Activated CD4-positive, alpha-beta memory T cell treated with anti-CD3 and anti-CD28 coated beads for 36 hours (primary cell): ENCODE results near the gene PRORP. TPM values are rescaled to one million over a fixed set of nuclear protein-coding genes. Genes with fewer than 3 reads are reported as not detected.
"Not testable (repeated sequence)": the region's sequence is repeated elsewhere in the genome, so short reads cannot be mapped to it uniquely, and the experiment has no call there.

Source experiments
- CTCF ChIA-PET: fragments of 350-600 bp; sonication (Branson Sonifier 250); formaldehyde crosslinking; loops from one replicate; lab custom pipeline; 2021; ENCODE audit warnings: antibody characterized with exemption, inconsistent platforms; lab: Charles Lee
- POLR2A ChIA-PET: fragments of 350-600 bp; sonication (Branson Sonifier 250); formaldehyde crosslinking; loops from one replicate; lab custom pipeline; 2021; ENCODE audit warnings: antibody characterized with exemption; lab: Charles Lee
- DNase-seq: peaks from one replicate; pipeline ENCODE4 v3.0.0-alpha.2; 2020
- H3K27ac Mint-ChIP-seq: one replicate; pipeline ENCODE4 v1.8.0; 2021; ENCODE audit warnings: mixed read lengths
- H3K27me3 Mint-ChIP-seq: one replicate; pipeline ENCODE4 v1.8.0; 2021; ENCODE audit warnings: mixed read lengths
- H3K36me3 Mint-ChIP-seq: one replicate; pipeline ENCODE4 v1.8.0; 2021; ENCODE audit warnings: mixed read lengths
- H3K4me1 Mint-ChIP-seq: one replicate; pipeline ENCODE4 v1.8.0; 2021; ENCODE audit warnings: low read depth, mixed read lengths
- H3K4me3 Mint-ChIP-seq: one replicate; pipeline ENCODE4 v1.8.0; 2021; ENCODE audit warnings: mild to moderate bottlenecking, mixed read lengths
- H3K9me3 Mint-ChIP-seq: one replicate; pipeline ENCODE4 v1.8.0; 2021; ENCODE audit warnings: mixed read lengths
- intact Hi-C: fragments of 100-400 bp; cut with micrococcal nuclease; formaldehyde crosslinking; loops from one replicate; pipeline ENCODE4 v1.15.1; 2023
- total RNA-seq, 2 experiments: library from RNA; stranded (reverse); gene quantifications; one replicate each; pipeline ENCODE4 v1.2.3, GENCODE V29; 2021

The PRORP gene
- 10 to 100 TPM; 43.4 to 44.6 TPM for total RNA-seq

DNA sequence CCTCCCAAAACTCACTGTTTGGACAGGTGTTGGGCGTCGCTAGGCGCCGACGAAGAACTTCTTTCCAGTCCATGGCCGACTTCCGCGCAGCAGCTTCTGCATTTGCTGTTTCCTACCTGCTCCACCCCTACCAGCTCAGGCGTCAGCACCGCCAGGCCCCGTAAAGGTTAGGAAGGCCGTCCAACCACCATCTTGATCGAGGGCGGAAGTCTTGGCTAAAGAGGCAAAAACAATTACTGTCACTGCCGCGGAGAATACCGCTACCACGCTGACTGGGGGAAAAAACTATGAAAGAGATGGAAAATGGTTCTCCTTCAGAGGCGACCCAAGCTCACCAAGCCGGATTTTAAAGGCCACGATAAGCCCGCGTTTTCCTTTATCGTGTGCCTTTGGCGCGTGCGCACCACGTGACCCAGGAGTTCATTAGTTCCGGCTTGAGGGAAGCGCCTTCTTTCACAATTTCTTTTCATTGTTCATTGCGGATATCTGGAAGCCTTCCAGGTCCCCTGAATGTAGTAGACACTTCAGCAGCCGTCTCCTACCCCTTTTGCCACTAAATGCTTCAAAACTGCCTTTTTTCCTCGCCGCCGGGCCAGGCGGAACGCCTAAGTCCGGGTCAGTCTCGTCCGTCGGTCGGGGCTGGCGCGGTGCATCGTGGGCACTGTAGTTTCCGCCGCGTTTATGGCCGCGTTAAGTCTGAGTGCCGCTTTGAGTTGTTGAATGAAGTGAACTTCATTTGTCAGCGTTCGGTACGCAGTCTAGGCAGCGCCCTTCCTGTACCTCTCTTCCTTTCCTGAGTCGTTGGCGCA lies at the start of gene PRORP, which contains the start of gene PPP2R3C:
Gene PRORP (plus strand): TSS at position 666 of the 809 bp plus-strand sequence. CDS start 694 bp downstream, outside the sequence.
Gene PPP2R3C (minus strand): TSS at position 104 of the 809 bp plus-strand sequence. CDS start 31 bp downstream, at position 73.
- peak within 1 kb of the TSS; percentile 82 for H3K4me3 Mint-ChIP-seq

DNA sequence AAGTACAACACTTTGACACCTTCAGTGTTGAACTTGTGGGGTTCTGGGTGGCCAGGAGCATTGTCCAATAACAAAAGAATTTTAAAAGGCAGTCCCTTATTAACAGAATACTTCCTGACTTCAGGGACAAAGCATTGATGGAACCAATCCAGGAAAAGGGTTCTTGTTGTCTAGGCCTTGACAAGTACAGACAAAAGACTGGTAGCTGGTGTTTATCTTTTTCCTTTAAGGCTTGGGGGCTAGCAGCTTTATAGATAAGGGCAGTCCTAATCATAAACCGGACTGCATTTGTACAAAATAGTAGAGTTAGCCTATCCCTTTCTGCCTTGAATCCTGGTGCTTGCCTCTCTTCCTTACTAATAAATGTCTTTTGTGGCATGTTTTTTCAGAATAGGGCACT lies 48.9 kb upstream of the PRORP start:
- Mint-ChIP-seq H3K27ac (no peak overlapping the region), H3K4me3 (no peak overlapping the region), H3K36me3 (peaks cover 16% of the 10 kb centered on the region), H3K9me3 (no peaks in the 10 kb centered on the region), H3K4me1 (no peaks in the 10 kb centered on the region), H3K27me3 (no peaks in the 10 kb centered on the region)
- POLR2A ChIA-PET: interaction anchor here (1.4 kb wide), 1 partner anchor 27 kb away, joined by 3 read pairs; the partner anchor contains the start of gene FAM177A1
- intact Hi-C loops: no loop called here
- CTCF ChIA-PET: no interaction called here
- DNase-seq: no peak

More for the DNA sequence above, at the start of gene PRORP, which contains the start of gene PPP2R3C:
- Mint-ChIP-seq H3K27ac (peak within 1 kb of the TSS; percentile 99), H3K4me1 (peaks cover 55% of the 10 kb centered on the region), H3K9me3 (no peaks in the 10 kb centered on the region), H3K27me3 (no peaks in the 10 kb centered on the region), H3K36me3 (peaks cover 19% of the 10 kb centered on the region)
- peak; percentile 93 for DNase-seq
- CTCF ChIA-PET: interaction anchor here (0.7 to 1.8 kb wide), 5 partner anchors 170 to 300 kb away, joined by 3 to 6 read pairs (median 4); partner anchors contain the start of genes NFKBIA and PSMA6
- intact Hi-C loops: loop anchor here (1.0 to 5.0 kb wide), 11 partner anchors 38 to 660 kb away; partner anchors contain the start of genes FAM177A1, NFKBIA, PSMA6 and SNX6
- POLR2A ChIA-PET: interaction anchor here (0.8 to 3.7 kb wide), 12 partner anchors 9 to 704 kb away, joined by 3 to 47 read pairs (median 6); partner anchors contain the start of genes BAZ1A, BRMS1L, FAM177A1 and NFKBIA

DNA sequence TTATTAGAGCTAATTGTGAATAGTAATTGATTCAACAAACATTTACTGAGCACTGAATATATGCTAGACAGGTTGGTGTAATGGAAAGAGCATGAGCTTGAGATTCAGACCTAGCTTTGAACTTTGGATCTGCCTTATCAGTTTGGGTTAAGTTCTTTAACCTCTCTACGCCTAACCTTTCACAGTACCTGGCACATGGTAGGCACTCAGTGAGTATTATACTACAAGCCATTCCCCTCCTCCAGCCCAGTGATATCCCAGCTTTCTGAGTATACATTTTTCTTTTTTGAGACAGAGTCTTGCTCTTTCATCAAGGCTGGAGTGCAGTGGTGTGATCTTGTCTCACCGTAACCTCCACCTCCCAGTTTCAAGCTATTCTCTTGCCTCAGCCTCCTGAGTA lies 44.3 kb upstream of the PRORP start:
- Mint-ChIP-seq H3K9me3 (no peaks in the 10 kb centered on the region), H3K27ac (no peak overlapping the region), H3K4me1 (no peaks in the 10 kb centered on the region), H3K4me3 (no peak overlapping the region), H3K27me3 (no peaks in the 10 kb centered on the region), H3K36me3 (peaks cover 14% of the 10 kb centered on the region)
- intact Hi-C loops: no loop called here
- POLR2A ChIA-PET: no interaction called here
- CTCF ChIA-PET: interaction anchor here (0.6 kb wide), 1 partner anchor 235 kb away, joined by 3 read pairs; no protein-coding TSS in a partner anchor
- no peak for DNase-seq

DNA sequence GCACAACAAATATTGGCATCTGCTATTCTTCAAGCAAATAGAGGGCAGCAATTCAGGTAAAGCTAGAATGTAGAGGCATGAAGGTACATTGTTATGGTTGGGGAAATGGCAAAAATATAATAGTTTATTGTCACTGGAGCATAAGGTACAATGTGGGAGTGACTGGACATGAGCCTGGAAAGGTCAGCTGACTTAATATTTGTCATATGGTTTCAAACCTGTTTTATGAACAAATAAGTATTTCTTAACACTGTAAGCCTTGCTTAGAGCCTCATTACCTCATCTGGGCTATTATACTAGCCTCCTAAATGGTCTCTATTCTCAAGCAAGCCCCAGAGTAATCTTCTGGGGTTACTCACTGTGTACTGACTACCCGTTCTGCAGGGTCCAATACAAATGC lies 42.6 kb upstream of the PRORP start:
- DNase-seq: no peak
- ChIA-PET POLR2A (no interaction called here), CTCF (interaction anchor here (0.6 kb wide), 1 partner anchor 357 kb away, joined by 3 read pairs; no protein-coding TSS in a partner anchor)
- no peaks in the 10 kb centered on the region for H3K9me3 Mint-ChIP-seq
- H3K4me3 Mint-ChIP-seq: no peak overlapping the region
- peaks cover 17% of the 10 kb centered on the region for H3K36me3 Mint-ChIP-seq
- H3K27me3 Mint-ChIP-seq: no peaks in the 10 kb centered on the region
- H3K27ac Mint-ChIP-seq: no peak overlapping the region
- no peaks in the 10 kb centered on the region for H3K4me1 Mint-ChIP-seq
- intact Hi-C loops: no loop called here

DNA sequence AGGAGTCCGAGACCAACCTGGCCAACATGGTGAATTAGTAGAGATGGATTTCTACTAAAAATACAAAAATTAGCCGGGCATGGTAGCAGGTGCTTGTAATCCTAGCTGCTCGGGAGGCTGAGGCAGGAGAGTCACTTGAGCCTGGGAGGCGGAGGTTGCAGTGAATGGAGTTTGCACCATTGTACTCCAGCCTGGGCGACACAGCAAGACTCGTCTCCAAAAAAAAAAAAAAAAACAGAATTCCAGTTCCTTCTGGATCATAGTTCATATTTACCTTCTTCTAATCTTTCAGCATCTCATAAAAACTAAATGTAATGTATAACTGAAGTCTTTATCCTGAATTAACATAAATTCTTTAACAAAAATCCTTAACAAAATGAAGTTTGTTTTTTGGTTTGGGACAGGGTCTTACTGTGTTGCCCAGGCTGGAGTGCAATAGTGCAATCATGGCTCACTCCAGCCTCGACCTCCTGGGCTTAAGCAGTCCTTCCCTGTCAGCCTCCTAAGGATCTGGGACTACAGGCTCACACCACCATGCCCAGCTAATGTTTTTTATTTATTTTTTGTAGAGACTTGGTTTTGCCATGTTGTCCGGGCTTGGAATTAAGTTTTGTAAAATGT lies 38.7 kb upstream of the PRORP start:
- CTCF ChIA-PET: interaction anchor here (0.6 kb wide), 1 partner anchor 18 kb away, joined by 3 read pairs; no protein-coding TSS in a partner anchor
- H3K9me3 Mint-ChIP-seq: no peaks in the 10 kb centered on the region
- H3K27ac Mint-ChIP-seq: peak overlapping the region; percentile 49
- POLR2A ChIA-PET: no interaction called here
- no peaks in the 10 kb centered on the region for H3K27me3 Mint-ChIP-seq
- H3K4me3 Mint-ChIP-seq: no peak overlapping the region
- no peaks in the 10 kb centered on the region for H3K4me1 Mint-ChIP-seq
- intact Hi-C loops: no loop called here
- peaks cover 26% of the 10 kb centered on the region for H3K36me3 Mint-ChIP-seq
- no peak for DNase-seq

- intact Hi-C loops: no loop called here
- POLR2A ChIA-PET: no interaction called here
- CTCF ChIA-PET: no interaction called here
- H3K27me3 Mint-ChIP-seq: no peaks in the 10 kb centered on the region
- H3K36me3 Mint-ChIP-seq: peaks cover 27% of the 10 kb centered on the region
- DNase-seq: no peak
- no peaks in the 10 kb centered on the region for H3K4me1 Mint-ChIP-seq
- no peaks in the 10 kb centered on the region for H3K9me3 Mint-ChIP-seq
- peak overlapping the region; percentile 14 for H3K27ac Mint-ChIP-seq
- no peak overlapping the region for H3K4me3 Mint-ChIP-seq
Measured at GRCh38 chr14:35085441-35085840, 36.9 kb upstream of the PRORP start.

- Mint-ChIP-seq H3K4me3 (no peak overlapping the region), H3K27me3 (no peaks in the 10 kb centered on the region), H3K27ac (no peak overlapping the region), H3K4me1 (no peaks in the 10 kb centered on the region), H3K9me3 (no peaks in the 10 kb centered on the region), H3K36me3 (peaks cover 30% of the 10 kb centered on the region)
- ChIA-PET CTCF (no interaction called here), POLR2A (no interaction called here)
- intact Hi-C loops: no loop called here
- no peak for DNase-seq
Measured at GRCh38 chr14:35088514-35088913, 33.8 kb upstream of the PRORP start.

DNA sequence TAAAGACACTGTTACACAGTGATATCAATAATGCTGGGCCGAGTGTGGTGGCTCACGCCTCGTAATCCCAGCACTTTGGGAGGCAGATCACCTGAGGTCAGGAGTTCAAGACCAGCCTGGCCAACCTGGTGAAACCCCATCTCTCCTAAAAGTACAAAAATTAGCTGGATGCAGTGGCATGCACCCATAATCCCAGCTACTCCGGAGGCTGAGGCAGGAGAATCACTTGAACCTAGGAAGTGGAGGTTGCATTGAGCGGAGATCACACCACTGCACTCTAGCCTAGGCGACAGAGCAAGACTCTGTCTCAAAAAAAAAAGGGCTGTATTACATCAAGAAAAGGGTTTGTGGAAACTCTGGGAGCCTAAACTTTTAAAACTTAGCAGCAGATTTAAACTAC lies 27.7 kb upstream of the PRORP start:
- H3K36me3 Mint-ChIP-seq: peaks cover 25% of the 10 kb centered on the region
- H3K9me3 Mint-ChIP-seq, intact Hi-C loops, DNase-seq, CTCF ChIA-PET, H3K4me3 Mint-ChIP-seq, H3K27ac Mint-ChIP-seq, H3K27me3 Mint-ChIP-seq, H3K4me1 Mint-ChIP-seq: not testable (repeated sequence)
- POLR2A ChIA-PET: interaction anchor here (0.9 kb wide), 1 partner anchor 20 kb away, joined by 3 read pairs; no protein-coding TSS in a partner anchor

DNA sequence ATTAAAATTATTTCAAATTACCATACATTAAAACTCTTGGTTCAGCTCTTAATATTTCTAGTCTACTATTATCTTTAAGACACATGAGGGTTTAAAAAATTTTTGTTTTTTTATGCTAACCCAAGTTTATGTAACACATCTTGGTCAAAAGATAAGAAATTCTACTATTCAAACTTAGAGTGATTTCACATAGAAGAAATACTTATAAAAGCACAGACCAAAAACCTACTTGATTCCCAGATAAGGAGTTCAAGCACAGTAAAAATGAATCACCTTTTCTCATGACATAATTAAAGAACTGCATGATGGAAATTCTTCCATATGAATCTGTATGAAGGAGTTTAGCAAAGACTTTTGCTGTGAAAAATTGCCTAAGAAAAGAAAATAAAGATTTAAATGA lies 14.5 kb upstream of the PRORP start:
- intact Hi-C loops: no loop called here
- H3K4me1 Mint-ChIP-seq: peaks cover 4% of the 10 kb centered on the region
- H3K4me3 Mint-ChIP-seq: no peak overlapping the region
- H3K36me3 Mint-ChIP-seq: peaks cover 35% of the 10 kb centered on the region
- ChIA-PET POLR2A (no interaction called here), CTCF (interaction anchor here (0.6 kb wide), 1 partner anchor 11 kb away, joined by 3 read pairs; no protein-coding TSS in a partner anchor)
- no peak for DNase-seq
- no peaks in the 10 kb centered on the region for H3K9me3 Mint-ChIP-seq
- no peaks in the 10 kb centered on the region for H3K27me3 Mint-ChIP-seq
- no peak overlapping the region for H3K27ac Mint-ChIP-seq

DNA sequence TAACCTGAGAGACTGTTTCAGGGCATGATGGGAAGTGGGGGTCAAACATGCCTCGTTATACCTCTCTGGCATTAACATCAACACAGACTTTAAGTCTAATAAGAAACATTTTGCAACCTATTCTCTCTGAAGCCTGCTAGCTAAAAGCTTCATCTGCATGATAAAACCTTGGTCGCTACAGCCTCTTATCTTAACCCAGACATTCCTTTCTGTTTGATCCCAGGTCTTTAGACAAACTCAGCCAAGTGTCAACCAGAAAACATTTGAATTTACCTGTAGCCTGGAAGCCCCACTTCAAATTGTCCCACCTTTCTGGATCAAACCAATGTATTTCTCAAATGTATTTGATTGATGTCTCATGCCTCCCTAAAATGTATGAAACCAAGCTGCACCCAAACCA lies 9.7 kb upstream of the PRORP start:
- CTCF ChIA-PET: no interaction called here
- H3K36me3 Mint-ChIP-seq: peaks cover 51% of the 10 kb centered on the region
- intact Hi-C loops: no loop called here
- H3K4me3 Mint-ChIP-seq: no peak overlapping the region
- H3K27me3 Mint-ChIP-seq: no peaks in the 10 kb centered on the region
- no peaks in the 10 kb centered on the region for H3K9me3 Mint-ChIP-seq
- no peak overlapping the region for H3K27ac Mint-ChIP-seq
- H3K4me1 Mint-ChIP-seq: peaks cover 9% of the 10 kb centered on the region
- POLR2A ChIA-PET: no interaction called here
- no peak for DNase-seq

- intact Hi-C loops: no loop called here
- Mint-ChIP-seq H3K27ac (no peak overlapping the region), H3K9me3 (no peaks in the 10 kb centered on the region), H3K4me3 (no peak overlapping the region), H3K4me1 (peaks cover 9% of the 10 kb centered on the region), H3K27me3 (no peaks in the 10 kb centered on the region), H3K36me3 (peaks cover 51% of the 10 kb centered on the region)
- DNase-seq: no peak
- ChIA-PET CTCF (no interaction called here), POLR2A (interaction anchor here (1.0 kb wide), 1 partner anchor 9 kb away, joined by 3 read pairs; the partner anchor contains the start of genes PPP2R3C and PRORP)
Measured at GRCh38 chr14:35113308-35113950, 8.9 kb upstream of the PRORP start.
